ENCODE data around the gene AK2.

The AK2 gene

DNA sequence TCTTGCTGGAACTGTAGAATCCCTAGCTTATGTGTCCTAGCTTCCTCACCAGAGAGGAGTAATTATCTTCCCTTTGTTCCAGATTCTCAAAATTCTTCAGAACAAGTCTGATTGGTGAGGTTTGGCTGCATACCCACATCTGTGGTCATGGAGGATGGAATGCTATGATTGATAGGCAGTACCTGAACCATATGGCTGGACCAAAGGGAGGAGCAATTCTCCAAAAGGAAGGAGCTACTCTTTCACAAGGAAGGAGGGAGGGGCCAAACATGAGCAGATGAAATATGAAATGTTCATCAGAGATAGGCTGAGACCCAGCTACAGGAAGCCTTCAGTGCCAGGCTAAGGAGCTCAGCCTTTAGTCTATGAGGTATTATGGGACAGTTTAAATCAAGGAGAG lies 67.1 kb downstream of the AK2 start:
- DNase-seq = no peak

GRCh38 chr1:32967888-32968568 lies 68.7 kb downstream of the AK2 start:
- no peak for DNase-seq

- DNase-seq = no peak
Measured at GRCh38 chr1:32966900-32967299, 69.8 kb downstream of the AK2 start.

DNA sequence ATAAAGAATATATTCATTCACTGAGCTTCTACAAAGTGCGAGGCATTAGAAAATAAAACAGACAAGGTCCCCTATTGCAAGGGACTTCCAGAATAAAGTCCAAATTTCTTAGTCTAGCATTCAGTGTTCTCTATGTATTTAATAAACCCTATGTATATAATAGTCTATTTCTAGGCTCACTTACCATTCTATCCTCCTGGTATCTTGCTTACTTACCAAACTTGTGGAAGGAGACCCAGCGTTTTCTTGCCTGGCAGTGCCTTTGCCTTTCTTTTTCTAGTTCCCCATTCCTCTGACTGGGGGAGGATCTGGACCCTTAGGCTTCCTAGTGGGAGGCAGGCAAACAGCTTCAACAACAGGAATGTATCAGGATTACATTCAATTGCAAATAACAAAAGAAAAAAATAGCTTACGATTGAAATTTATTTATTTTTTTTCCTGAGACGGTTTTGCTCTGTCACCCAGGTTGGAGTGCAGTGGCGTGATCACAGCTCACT lies 71.4 kb downstream of the AK2 start:
- DNase-seq = no peak

GRCh38 chr1:32964461-32965250 lies 72.0 kb downstream of the AK2 start, which contains the start of gene RNF19B:
RNF19B (minus strand) TSS chr1:32964809; CDS start chr1:32964685, 124 bp downstream.
- DNase-seq = peak; percentile 96

GRCh38 chr1:32963746-32964460 lies 72.8 kb downstream of the AK2 start:
- DNase-seq = peak; percentile 69

- peak; percentile 55 for DNase-seq
Measured at GRCh38 chr1:32962248-32962896, 74.3 kb downstream of the AK2 start.

DNA sequence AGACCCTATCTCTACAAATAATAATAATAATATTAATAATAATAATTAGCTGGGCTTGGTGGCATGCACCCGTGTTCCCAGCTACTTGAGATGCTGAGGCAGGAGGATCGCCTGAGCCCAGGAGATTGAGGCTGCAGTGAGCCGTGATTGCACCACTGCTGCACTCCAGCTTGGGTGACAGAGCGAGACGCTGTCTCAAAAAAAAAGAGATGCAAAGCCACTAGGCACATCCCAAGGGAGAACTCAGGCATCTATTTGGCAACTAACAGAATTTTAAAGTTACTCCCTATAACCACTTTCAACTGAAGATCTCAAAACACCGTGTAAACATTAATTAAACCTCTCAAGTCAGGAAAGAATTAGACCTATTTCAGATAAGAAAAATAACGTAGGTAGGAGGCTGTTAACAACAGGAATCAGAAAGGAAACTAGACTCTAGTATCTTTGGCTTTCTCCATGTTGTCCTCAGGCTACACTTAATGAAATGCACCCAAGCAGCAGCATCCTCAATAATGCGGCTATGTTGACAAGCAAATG lies 75.8 kb downstream of the AK2 start:
- no peak for DNase-seq

GRCh38 chr1:32960342-32960741 lies 76.3 kb downstream of the AK2 start:
- DNase-seq = no peak

DNA sequence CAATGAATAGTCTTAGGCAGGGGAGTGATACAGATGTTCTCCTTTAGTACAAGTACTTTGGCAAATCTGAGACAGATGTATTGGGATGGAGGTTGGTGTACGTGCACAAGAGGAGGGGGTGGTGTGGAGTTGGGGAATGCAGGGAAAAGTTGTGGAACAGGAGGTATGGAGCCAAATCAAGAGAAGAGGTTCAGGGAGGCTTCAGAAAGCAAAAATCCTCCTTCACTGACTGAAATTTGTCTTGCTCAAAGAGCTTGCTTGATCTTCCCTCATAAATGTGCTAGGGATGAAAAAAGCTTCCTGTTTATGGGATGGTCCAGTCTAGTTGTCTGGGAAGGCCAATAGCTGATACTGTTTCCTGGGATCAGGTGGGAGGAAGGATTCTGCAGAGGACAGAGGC lies 77.9 kb downstream of the AK2 start:
- DNase-seq = no peak

Measured in CD4-positive, alpha-beta T cell treated with Interleukin-21 for 1 hour (primary cell).